Mesenchymal stem cell (in vitro differentiated cells and primary cell): ENCODE measurements around the gene GABRB3.

ENCODE experiments used
- DNase-seq: peaks from one replicate; pipeline ENCODE4 v3.0.0-alpha.2; 2013
- H2AFZ ChIP-seq: one replicate; pipeline ENCODE4 v1.6.1; 2013; ENCODE audit warnings: low read depth, mild to moderate bottlenecking, control low read depth, inconsistent platforms, low read length, moderate library complexity
- H2AK5ac ChIP-seq: 2 replicates; pipeline ENCODE4 v1.6.1; 2013; ENCODE audit warnings: low read length, moderate library complexity, mild to moderate bottlenecking, inconsistent platforms; ENCODE audit not compliant: severe bottlenecking
- H2BK120ac ChIP-seq: one replicate; pipeline ENCODE4 v1.6.1; 2013; ENCODE audit warnings: low read depth, mild to moderate bottlenecking, inconsistent platforms, low read length, moderate library complexity
- H2BK12ac ChIP-seq, 2 experiments: one replicate each; pipeline ENCODE4 v1.6.1; 2013; ENCODE audit warnings: inconsistent platforms in 2 of 2, low read length in 2 of 2, mild to moderate bottlenecking in 2 of 2, moderate library complexity in 2 of 2, control low read depth in 1 of 2
- H2BK15ac ChIP-seq: one replicate; pipeline ENCODE4 v1.6.1; 2013; ENCODE audit warnings: mild to moderate bottlenecking, low read depth, inconsistent platforms; ENCODE audit not compliant: poor library complexity, severe bottlenecking
- H2BK5ac ChIP-seq: 2 replicates; pipeline ENCODE4 v1.6.1; 2013; ENCODE audit warnings: low read depth, mild to moderate bottlenecking, low read length, control low read depth, inconsistent platforms; ENCODE audit not compliant: poor library complexity, severe bottlenecking
- H3K14ac ChIP-seq, 2 experiments: one replicate each; pipeline ENCODE4 v1.6.1; 2013; ENCODE audit warnings: inconsistent platforms in 2 of 2, low read length in 2 of 2, control low read depth in 1 of 2, mild to moderate bottlenecking in 1 of 2, moderate library complexity in 1 of 2
- H3K18ac ChIP-seq, 2 experiments: one replicate each; pipeline ENCODE4 v1.6.1; 2013; ENCODE audit warnings: inconsistent platforms in 2 of 2, low read length in 2 of 2, control low read depth in 1 of 2, low read depth in 1 of 2, mild to moderate bottlenecking in 1 of 2
- H3K23ac ChIP-seq, 2 experiments: one replicate each; pipeline ENCODE4 v1.6.1; 2013; ENCODE audit warnings: inconsistent platforms in 2 of 2, low read length in 2 of 2, mild to moderate bottlenecking in 2 of 2, moderate library complexity in 2 of 2, control low read depth in 1 of 2
- H3K27ac ChIP-seq: 2 replicates; pipeline ENCODE4 v1.5.1; 2013; ENCODE audit warnings: mild to moderate bottlenecking, moderate library complexity, low read length, control low read depth, inconsistent platforms; ENCODE audit not compliant: poor library complexity, severe bottlenecking
- H3K27me3 ChIP-seq, 2 experiments: 2 replicates each; pipeline versions ENCODE4 v1.6.1 to v1.7.0; 2013; ENCODE audit warnings: low read length in 2 of 2, mild to moderate bottlenecking in 2 of 2, moderate library complexity in 2 of 2, control low read depth in 1 of 2, inconsistent platforms in 1 of 2; ENCODE audit not compliant: control insufficient read depth in 1 of 2, insufficient read depth in 1 of 2
- H3K36me3 ChIP-seq, 2 experiments: 2 replicates each; pipeline versions ENCODE4 v1.6.1 to v1.7.0; 2013; ENCODE audit warnings: low read length in 2 of 2, control low read depth in 1 of 2, inconsistent platforms in 1 of 2, low read depth in 1 of 2, mild to moderate bottlenecking in 1 of 2; ENCODE audit not compliant: insufficient read depth in 2 of 2, control insufficient read depth in 1 of 2
- H3K4ac ChIP-seq, 2 experiments: one replicate each; pipeline ENCODE4 v1.6.1; 2013; ENCODE audit warnings: inconsistent platforms in 2 of 2, low read length in 2 of 2, mild to moderate bottlenecking in 2 of 2, moderate library complexity in 2 of 2, control low read depth in 1 of 2, low read depth in 1 of 2
- H3K4me1 ChIP-seq: 2 replicates; pipeline ENCODE4 v1.6.1; 2013; ENCODE audit warnings: low read depth, low read length, control low read depth; ENCODE audit not compliant: control insufficient read depth, insufficient read depth
- H3K4me2 ChIP-seq: 2 replicates; pipeline ENCODE4 v1.6.1; 2013; ENCODE audit warnings: low read length, mild to moderate bottlenecking, inconsistent platforms; ENCODE audit not compliant: poor library complexity, severe bottlenecking
- H3K4me3 ChIP-seq, 2 experiments: 2 replicates each; pipeline versions ENCODE4 v1.5.1 to v1.7.0; 2013; ENCODE audit warnings: low read length in 2 of 2, mild to moderate bottlenecking in 2 of 2, control low read depth in 1 of 2, low read depth in 1 of 2; ENCODE audit not compliant: insufficient read depth in 1 of 2
- H3K79me1 ChIP-seq: replicated peaks from 2 replicates; pipeline ENCODE4 v1.6.1; 2013; ENCODE audit warnings: mild to moderate bottlenecking, control low read depth, low read length, inconsistent platforms; ENCODE audit not compliant: poor library complexity, severe bottlenecking
- H3K9ac ChIP-seq: 2 replicates; pipeline ENCODE4 v1.7.0; 2013; ENCODE audit warnings: mild to moderate bottlenecking, low read length, moderate library complexity
- H3K9me3 ChIP-seq: 2 replicates; pipeline ENCODE4 v1.7.0; 2013; ENCODE audit warnings: mild to moderate bottlenecking, low read length; ENCODE audit not compliant: control insufficient read depth
- H4K8ac ChIP-seq: one replicate; pipeline ENCODE4 v1.6.1; 2013; ENCODE audit warnings: inconsistent platforms, mild to moderate bottlenecking, low read length, moderate library complexity
- H4K91ac ChIP-seq: one replicate; pipeline ENCODE4 v1.6.1; 2013; ENCODE audit warnings: mild to moderate bottlenecking, low read length, inconsistent platforms
- WGBS: methylation state at CpG from one replicate; pipeline ENCODE4 v1.1.7; 2013; ENCODE audit warnings: mixed read lengths; 5-methylcytosine and 5-hydroxymethylcytosine counted together

The GABRB3 gene

DNA sequence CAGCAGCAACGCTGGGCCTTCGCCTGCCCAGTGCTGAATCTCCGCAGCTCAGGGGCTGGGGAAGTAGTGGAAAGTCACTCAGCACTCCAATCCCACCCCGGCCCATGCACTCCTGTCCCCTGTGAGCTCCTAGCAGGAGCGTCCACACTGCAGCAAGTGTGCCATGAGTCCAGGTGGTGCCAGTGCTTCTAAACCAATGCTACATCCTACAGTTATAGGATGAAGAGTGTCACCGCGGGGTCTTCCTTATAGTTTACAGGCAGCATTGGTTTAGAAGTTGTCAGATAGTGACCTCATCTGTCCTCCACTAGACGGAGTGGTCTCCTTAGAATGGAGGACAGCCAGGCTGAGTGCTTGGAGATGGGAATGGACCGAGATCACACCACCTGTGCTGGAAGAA is 221.4 kb downstream of the GABRB3 start:
- Histone ChIP-seq H2BK120ac (no peak overlapping the region), H3K4me2 (no peak overlapping the region), H2AFZ (no peak overlapping the region), H3K27ac (no peak overlapping the region), H3K4me3 (no peak overlapping the region), H3K9me3 (peaks cover 15% of the 10 kb centered on the region), H3K79me1 (no peaks in the 10 kb centered on the region), H2AK5ac (no peak overlapping the region), H3K27me3 (no peaks in the 10 kb centered on the region), H3K4me1 (no peaks in the 10 kb centered on the region), H2BK12ac (no peak overlapping the region), H2BK15ac (no peak overlapping the region), H3K18ac (no peak overlapping the region), H4K8ac (no peak overlapping the region), H2BK5ac (no peak overlapping the region), H3K36me3 (no peaks in the 10 kb centered on the region), H3K14ac (no peak overlapping the region), H3K23ac (peak overlapping the region in 1 of 2 experiments; percentile 5), H3K4ac (no peak overlapping the region), H3K9ac (no peak overlapping the region), H4K91ac (no peak overlapping the region)
- no peak for DNase-seq
- 77% methylated on average over 8 of the region's 9 CpGs for WGBS

DNA sequence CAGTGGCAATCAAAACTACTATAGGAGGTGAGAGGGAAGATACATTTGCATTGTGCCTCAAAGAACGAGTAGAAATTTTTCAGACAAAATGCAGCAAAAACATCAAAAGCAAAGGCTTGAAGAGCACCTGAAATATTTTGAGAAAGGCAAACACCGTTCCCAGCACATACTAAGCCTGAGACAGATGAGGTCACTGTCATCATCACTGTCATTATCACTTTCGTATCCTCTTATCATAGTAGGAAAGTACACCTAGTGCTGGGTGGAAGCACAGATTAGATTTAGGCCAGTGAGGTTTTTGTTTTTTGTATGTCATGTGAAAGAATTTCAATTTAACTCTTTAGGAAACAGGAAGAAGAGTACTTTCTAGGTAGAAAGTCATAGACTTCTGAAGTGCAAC is 222.0 kb downstream of the GABRB3 start:
- Histone ChIP-seq H2BK15ac (no peak overlapping the region), H2AK5ac (no peak overlapping the region), H3K27ac (no peak overlapping the region), H3K4me1 (no peaks in the 10 kb centered on the region), H4K8ac (no peak overlapping the region), H2BK5ac (no peak overlapping the region), H3K18ac (no peak overlapping the region), H3K4me3 (no peak overlapping the region), H3K36me3 (no peaks in the 10 kb centered on the region), H3K9me3 (peaks cover 20% of the 10 kb centered on the region), H3K4ac (no peak overlapping the region), H3K14ac (no peak overlapping the region), H2BK12ac (no peak overlapping the region), H2AFZ (no peak overlapping the region), H3K4me2 (no peak overlapping the region), H2BK120ac (no peak overlapping the region), H3K23ac (no peak overlapping the region), H4K91ac (no peak overlapping the region), H3K79me1 (no peaks in the 10 kb centered on the region), H3K27me3 (no peaks in the 10 kb centered on the region), H3K9ac (no peak overlapping the region)
- DNase-seq = no peak
- WGBS = no CpG with 5 or more reads among the region's 3 CpGs

DNA sequence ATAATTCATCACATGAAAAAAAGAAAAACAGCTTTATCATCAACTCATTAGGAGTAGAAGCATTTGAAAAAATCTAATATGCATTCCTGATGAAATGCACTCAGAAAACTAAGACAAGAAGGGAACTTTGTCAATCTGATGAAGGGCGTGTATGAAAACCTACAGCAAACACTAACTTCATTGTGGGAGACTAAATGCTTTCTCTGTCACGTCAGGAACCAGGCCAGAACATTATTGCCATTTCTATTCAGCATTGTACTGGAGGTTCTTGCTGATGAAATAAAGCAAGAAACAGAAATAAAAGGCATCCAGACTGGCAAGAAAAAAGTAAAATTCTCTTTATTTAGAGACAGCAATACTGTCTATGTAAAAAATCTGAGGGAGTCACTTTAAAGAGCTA is 235.2 kb downstream of the GABRB3 start:
- H4K8ac ChIP-seq = no peak overlapping the region
- H3K36me3 ChIP-seq = no peaks in the 10 kb centered on the region

DNA sequence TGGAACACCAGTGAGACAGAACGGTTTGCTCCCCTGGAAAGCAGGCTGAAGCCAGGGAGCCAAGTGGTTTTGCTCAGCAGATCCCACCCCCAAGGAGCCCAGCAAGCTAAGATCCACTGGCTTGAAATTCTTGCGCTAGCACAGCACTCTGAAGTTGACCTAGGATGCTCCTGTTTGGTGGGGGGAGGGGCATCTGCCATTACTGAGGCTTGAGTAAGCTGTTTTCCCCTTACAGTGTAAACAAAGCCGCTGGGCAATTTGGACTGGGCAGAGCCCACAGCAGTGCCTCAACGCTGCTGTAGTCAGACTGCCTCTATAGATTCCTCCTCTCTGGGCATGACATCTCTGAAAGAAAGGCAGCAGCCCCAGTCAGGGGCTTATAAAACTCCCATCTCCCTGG is 241.4 kb downstream of the GABRB3 start:
- 71% methylated on average over 4 of the region's 4 CpGs for WGBS
- H3K4me2 ChIP-seq = no peak overlapping the region
- no peak for DNase-seq

More for the DNA sequence above, 235.2 kb downstream of the GABRB3 start:
- Histone ChIP-seq H3K4me1 (no peaks in the 10 kb centered on the region), H3K27ac (no peak overlapping the region), H2BK5ac (no peak overlapping the region), H3K27me3 (no peaks in the 10 kb centered on the region), H3K18ac (no peak overlapping the region), H2AK5ac (no peak overlapping the region), H3K9ac (no peak overlapping the region), H3K14ac (no peak overlapping the region), H2BK12ac (no peak overlapping the region), H3K4ac (no peak overlapping the region), H3K4me3 (no peak overlapping the region), H3K79me1 (no peaks in the 10 kb centered on the region), H3K9me3 (peaks cover 5% of the 10 kb centered on the region), H2BK15ac (no peak overlapping the region), H2AFZ (no peak overlapping the region), H3K4me2 (no peak overlapping the region), H3K23ac (no peak overlapping the region), H2BK120ac (no peak overlapping the region), H4K91ac (no peak overlapping the region)
- no peak for DNase-seq
- 77% methylated on average over 2 of the region's 2 CpGs for WGBS

More for the DNA sequence above, 241.4 kb downstream of the GABRB3 start:
- Histone ChIP-seq H3K4me3 (no peak overlapping the region), H4K8ac (no peak overlapping the region), H4K91ac (no peak overlapping the region), H3K4ac (no peak overlapping the region), H2AFZ (no peak overlapping the region), H2BK120ac (no peak overlapping the region), H2BK5ac (no peak overlapping the region), H3K9ac (no peak overlapping the region), H3K27ac (no peak overlapping the region), H3K36me3 (no peaks in the 10 kb centered on the region), H3K18ac (no peak overlapping the region), H3K23ac (no peak overlapping the region), H3K9me3 (peaks cover 4% of the 10 kb centered on the region), H2BK12ac (no peak overlapping the region), H3K27me3 (no peaks in the 10 kb centered on the region), H3K79me1 (no peaks in the 10 kb centered on the region), H2AK5ac (no peak overlapping the region), H3K14ac (no peak overlapping the region), H3K4me1 (no peaks in the 10 kb centered on the region), H2BK15ac (no peak overlapping the region)
